Activated naive CD8-positive, alpha-beta T cell treated with anti-CD3 and anti-CD28 coated beads, Interleukin-2, amount 50 U/mL, for 24 hours (primary cell): Measurements from ENCODE around the gene TACC2.
"Not testable (repeated sequence)": the region's sequence is repeated elsewhere in the genome, so short reads cannot be mapped to it uniquely, and the experiment has no call there.

Experiments used
- ATAC-seq: fragments of 150-1000 bp; cut with Tn5 transposase; one replicate; pipeline ENCODE4 v1.10.0; 2021
- DNase-seq: peaks from one replicate; pipeline ENCODE4 v3.0.0; 2021
- H3K27ac Mint-ChIP-seq: one replicate; pipeline ENCODE4 v1.8.0; 2021; ENCODE audit warnings: mild to moderate bottlenecking, mixed read lengths
- H3K27me3 Mint-ChIP-seq: one replicate; pipeline ENCODE4 v1.8.0; 2021; ENCODE audit warnings: mixed read lengths
- H3K36me3 Mint-ChIP-seq: one replicate; pipeline ENCODE4 v1.8.0; 2021; ENCODE audit warnings: low read depth, mixed read lengths
- H3K4me1 Mint-ChIP-seq: one replicate; pipeline ENCODE4 v1.8.0; 2021; ENCODE audit warnings: mixed read lengths
- H3K4me3 Mint-ChIP-seq: one replicate; pipeline ENCODE4 v1.8.0; 2021; ENCODE audit warnings: mild to moderate bottlenecking, moderate library complexity, mixed read lengths
- H3K9me3 Mint-ChIP-seq: one replicate; pipeline ENCODE4 v1.8.0; 2021; ENCODE audit warnings: mixed read lengths

TACC2 gene

DNA sequence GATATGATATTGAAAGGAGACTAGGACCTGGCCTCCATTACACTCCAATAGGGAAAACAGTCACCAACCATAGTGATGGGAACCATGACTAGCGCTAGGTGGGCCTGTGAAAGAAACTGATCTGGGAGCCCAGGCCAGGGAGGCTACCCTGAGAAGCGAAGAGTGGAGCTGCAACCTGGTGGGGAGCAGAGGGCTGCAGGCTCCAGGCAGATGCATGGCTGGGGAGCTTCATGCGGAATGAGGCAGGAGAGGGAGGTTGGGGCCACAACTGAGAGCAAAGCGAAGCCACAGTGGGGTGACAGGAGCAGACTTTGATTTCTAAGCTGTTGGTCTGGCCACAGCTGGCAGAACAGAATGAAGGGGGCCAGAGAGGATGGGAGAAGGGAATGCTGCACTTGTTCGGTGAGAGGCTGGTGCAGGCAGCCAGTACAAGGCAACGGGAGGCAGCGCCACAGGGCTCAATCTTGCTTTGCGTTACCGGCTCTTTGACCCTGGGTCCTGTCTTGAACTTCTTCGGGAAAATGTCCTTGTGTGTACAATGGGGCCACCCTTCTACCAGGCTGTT is 88.4 kb downstream of the TACC2 start:
- no peak for DNase-seq
- no peak overlapping the region for H3K4me3 Mint-ChIP-seq
- peaks cover 4% of the 10 kb centered on the region for H3K27me3 Mint-ChIP-seq
- H3K4me1 Mint-ChIP-seq: no peaks in the 10 kb centered on the region
- H3K27ac Mint-ChIP-seq: no peak overlapping the region
- H3K9me3 Mint-ChIP-seq: no peaks in the 10 kb centered on the region
- ATAC-seq: no peak
- H3K36me3 Mint-ChIP-seq: no peaks in the 10 kb centered on the region

DNA sequence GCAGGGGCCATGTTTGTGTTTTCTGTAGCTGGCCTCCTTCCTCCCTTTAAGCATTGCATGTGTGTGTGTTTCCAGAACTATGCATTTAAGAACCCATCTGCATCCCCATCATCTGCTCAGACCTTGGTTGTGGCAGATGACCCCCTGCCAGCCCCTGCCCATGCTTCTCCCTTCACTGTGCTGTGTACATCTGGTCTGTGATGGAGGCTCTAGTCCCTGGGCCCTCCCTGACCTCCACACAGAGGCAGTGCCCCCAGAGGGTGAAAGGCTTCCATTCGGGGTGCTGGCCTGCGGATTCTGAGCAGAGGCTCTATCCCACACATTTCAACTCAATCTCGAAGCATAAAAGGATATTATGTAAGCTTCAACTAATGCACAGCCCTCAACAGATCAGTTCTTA is 89.4 kb downstream of the TACC2 start:
- H3K27ac Mint-ChIP-seq: no peak overlapping the region
- no peak for ATAC-seq
- H3K4me3 Mint-ChIP-seq: no peak overlapping the region
- no peak for DNase-seq
- no peaks in the 10 kb centered on the region for H3K4me1 Mint-ChIP-seq
- H3K36me3 Mint-ChIP-seq: no peaks in the 10 kb centered on the region
- peaks cover under 1% of the 10 kb centered on the region for H3K27me3 Mint-ChIP-seq
- H3K9me3 Mint-ChIP-seq: no peaks in the 10 kb centered on the region

DNA sequence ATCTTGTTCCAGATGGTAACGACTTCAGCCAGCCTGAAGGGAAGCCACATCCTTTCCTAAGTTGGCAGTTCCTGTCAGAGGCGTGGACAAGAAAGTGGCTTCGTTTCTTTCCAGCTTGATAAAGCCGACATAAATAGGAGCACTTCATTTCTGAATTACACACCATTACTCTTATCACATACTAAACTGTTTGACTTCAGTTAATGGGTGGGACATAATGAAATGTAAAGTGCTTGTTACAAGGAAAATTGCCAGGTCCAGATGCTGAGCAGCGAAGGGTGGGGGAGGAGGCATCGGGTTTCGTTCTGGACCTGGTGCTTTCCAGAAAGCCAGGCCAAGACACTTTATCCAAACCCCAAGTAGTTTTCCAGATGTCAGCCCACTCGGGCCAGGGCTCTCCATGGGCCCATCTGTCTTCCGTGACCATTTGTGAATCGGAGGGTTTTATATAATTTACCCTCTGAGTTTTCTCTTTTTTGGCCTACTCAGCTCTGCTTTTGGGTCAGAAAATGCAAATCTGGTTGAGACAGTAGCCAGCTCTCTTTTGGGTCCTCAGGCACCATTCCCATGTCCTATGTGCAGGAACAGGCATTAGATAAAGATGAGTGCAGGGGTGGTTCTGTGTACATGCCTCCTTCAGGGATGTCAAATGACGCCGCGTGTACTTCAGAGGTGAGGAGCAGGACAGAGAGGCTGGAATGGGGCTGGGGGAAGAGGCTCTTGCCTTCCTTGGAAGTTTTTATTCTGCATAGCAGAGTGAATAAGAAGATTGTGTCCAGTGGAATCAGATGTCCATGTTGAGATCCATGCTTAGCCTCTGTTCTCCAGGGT is 90.2 kb downstream of the TACC2 start:
- DNase-seq (no peak), ATAC-seq (no peak)
- no peaks in the 10 kb centered on the region for H3K27me3 Mint-ChIP-seq
- H3K9me3 Mint-ChIP-seq: no peaks in the 10 kb centered on the region
- no peaks in the 10 kb centered on the region for H3K36me3 Mint-ChIP-seq
- no peaks in the 10 kb centered on the region for H3K4me1 Mint-ChIP-seq
- H3K4me3 Mint-ChIP-seq: no peak overlapping the region
- no peak overlapping the region for H3K27ac Mint-ChIP-seq

DNA sequence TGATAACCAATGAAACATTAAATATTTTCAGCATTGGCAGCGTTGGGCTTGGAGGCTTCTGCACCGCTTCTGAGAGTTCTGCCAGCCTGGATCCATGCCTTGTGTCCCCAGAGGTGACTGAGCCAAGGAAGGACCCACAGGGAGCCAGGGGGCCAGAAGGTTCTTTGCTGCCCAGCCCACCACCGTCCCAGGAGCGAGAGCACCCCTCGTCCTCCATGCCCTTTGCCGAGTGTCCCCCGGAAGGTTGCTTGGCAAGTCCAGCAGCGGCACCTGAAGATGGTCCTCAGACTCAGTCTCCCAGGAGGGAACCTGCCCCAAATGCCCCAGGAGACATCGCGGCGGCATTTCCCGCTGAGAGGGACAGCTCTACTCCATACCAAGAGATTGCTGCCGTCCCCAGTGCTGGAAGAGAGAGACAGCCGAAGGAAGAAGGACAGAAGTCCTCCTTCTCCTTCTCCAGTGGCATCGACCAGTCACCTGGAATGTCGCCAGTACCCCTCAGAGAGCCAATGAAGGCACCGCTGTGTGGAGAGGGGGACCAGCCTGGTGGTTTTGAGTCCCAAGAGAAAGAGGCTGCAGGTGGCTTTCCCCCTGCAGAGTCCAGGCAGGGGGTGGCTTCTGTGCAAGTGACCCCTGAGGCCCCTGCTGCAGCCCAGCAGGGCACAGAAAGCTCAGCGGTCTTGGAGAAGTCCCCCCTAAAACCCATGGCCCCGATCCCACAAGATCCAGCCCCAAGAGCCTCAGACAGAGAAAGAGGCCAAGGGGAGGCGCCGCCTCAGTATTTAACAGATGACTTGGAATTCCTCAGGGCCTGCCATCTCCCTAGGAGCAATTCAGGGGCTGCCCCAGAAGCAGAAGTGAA is 93.9 kb downstream of the TACC2 start:
- H3K4me1 Mint-ChIP-seq: no peaks in the 10 kb centered on the region
- no peak for DNase-seq
- H3K36me3 Mint-ChIP-seq: no peaks in the 10 kb centered on the region
- no peak for ATAC-seq
- no peaks in the 10 kb centered on the region for H3K9me3 Mint-ChIP-seq
- no peak overlapping the region for H3K27ac Mint-ChIP-seq
- H3K4me3 Mint-ChIP-seq: no peak overlapping the region
- H3K27me3 Mint-ChIP-seq: no peaks in the 10 kb centered on the region

DNA sequence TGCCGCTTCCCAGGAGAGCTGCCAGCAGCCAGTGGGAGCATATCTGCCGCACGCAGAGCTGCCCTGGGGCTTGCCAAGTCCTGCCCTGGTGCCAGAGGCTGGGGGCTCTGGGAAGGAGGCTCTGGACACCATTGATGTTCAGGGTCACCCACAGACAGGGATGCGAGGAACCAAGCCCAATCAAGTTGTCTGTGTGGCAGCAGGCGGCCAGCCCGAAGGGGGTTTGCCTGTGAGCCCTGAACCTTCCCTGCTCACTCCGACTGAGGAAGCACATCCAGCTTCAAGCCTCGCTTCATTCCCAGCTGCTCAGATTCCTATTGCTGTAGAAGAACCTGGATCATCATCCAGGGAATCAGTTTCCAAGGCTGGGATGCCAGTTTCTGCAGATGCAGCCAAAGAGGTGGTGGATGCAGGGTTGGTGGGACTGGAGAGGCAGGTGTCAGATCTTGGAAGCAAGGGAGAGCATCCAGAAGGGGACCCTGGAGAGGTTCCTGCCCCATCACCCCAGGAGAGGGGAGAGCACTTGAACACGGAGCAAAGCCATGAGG is 94.6 kb downstream of the TACC2 start:
- Mint-ChIP-seq H3K4me1 (no peaks in the 10 kb centered on the region), H3K9me3 (no peaks in the 10 kb centered on the region), H3K4me3 (no peak overlapping the region), H3K36me3 (no peaks in the 10 kb centered on the region), H3K27ac (no peak overlapping the region), H3K27me3 (no peaks in the 10 kb centered on the region)
- no peak for ATAC-seq
- DNase-seq: no peak

DNA sequence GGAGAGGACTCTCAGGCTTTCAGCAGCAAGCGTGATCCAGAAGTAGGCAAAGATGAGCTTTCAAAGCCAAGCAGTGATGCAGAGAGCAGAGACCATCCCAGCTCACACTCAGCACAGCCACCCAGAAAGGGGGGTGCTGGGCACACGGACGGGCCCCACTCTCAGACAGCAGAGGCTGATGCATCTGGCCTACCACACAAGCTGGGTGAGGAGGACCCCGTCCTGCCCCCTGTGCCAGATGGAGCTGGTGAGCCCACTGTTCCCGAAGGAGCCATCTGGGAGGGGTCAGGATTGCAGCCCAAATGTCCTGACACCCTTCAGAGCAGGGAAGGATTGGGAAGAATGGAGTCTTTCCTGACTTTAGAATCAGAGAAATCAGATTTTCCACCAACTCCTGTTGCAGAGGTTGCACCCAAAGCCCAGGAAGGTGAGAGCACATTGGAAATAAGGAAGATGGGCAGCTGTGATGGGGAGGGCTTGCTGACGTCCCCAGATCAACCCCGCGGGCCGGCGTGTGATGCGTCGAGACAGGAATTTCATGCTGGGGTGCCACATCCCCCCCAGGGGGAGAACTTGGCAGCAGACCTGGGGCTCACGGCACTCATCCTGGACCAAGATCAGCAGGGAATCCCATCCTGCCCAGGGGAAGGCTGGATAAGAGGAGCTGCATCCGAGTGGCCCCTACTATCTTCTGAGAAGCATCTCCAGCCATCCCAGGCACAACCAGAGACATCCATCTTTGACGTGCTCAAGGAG is 95.5 kb downstream of the TACC2 start:
- ATAC-seq (no peak), DNase-seq (no peak)
- Mint-ChIP-seq H3K9me3 (no peaks in the 10 kb centered on the region), H3K36me3 (no peaks in the 10 kb centered on the region), H3K4me3 (no peak overlapping the region), H3K27ac (no peak overlapping the region), H3K4me1 (no peaks in the 10 kb centered on the region), H3K27me3 (no peaks in the 10 kb centered on the region)

DNA sequence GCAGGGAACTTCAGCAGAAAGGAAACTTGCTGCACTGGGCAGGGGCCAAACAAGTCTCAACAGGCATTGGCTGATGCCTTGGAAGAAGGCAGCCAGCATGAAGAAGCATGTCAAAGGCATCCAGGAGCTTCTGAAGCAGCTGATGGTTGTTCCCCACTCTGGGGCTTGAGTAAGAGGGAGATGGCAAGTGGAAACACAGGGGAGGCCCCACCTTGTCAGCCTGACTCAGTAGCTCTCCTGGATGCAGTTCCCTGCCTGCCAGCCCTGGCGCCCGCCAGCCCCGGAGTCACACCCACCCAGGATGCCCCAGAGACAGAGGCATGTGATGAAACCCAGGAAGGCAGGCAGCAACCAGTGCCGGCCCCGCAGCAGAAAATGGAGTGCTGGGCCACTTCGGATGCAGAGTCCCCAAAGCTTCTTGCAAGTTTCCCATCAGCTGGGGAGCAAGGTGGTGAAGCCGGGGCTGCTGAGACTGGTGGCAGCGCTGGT is 96.5 kb downstream of the TACC2 start:
- no peak for ATAC-seq
- Mint-ChIP-seq H3K36me3 (no peaks in the 10 kb centered on the region), H3K9me3 (no peaks in the 10 kb centered on the region), H3K4me1 (no peaks in the 10 kb centered on the region), H3K27ac (no peak overlapping the region), H3K27me3 (no peaks in the 10 kb centered on the region), H3K4me3 (no peak overlapping the region)
- DNase-seq: no peak

DNA sequence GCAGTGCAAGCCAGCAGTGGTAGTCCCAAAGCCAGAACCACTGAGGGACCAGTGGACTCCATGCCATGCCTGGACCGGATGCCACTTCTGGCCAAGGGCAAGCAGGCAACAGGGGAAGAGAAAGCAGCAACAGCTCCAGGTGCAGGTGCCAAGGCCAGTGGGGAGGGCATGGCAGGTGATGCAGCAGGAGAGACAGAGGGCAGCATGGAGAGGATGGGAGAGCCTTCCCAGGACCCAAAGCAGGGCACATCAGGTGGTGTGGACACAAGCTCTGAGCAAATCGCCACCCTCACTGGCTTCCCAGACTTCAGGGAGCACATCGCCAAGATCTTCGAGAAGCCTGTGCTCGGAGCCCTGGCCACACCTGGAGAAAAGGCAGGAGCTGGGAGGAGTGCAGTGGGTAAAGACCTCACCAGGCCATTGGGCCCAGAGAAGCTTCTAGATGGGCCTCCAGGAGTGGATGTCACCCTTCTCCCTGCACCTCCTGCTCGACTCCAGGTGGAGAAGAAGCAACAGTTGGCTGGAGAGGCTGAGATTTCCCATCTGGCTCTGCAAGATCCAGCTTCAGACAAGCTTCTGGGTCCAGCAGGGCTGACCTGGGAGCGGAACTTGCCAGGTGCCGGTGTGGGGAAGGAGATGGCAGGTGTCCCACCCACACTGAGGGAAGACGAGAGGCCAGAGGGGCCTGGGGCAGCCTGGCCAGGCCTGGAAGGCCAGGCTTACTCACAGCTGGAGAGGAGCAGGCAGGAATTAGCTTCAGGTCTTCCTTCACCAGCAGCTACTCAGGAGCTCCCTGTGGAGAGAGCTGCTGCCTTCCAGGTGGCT is 97.7 kb downstream of the TACC2 start:
- no peaks in the 10 kb centered on the region for H3K27me3 Mint-ChIP-seq
- no peak for ATAC-seq
- H3K9me3 Mint-ChIP-seq: no peaks in the 10 kb centered on the region
- H3K4me3 Mint-ChIP-seq: no peak overlapping the region
- no peaks in the 10 kb centered on the region for H3K36me3 Mint-ChIP-seq
- H3K27ac Mint-ChIP-seq: no peak overlapping the region
- DNase-seq: no peak
- no peaks in the 10 kb centered on the region for H3K4me1 Mint-ChIP-seq

DNA sequence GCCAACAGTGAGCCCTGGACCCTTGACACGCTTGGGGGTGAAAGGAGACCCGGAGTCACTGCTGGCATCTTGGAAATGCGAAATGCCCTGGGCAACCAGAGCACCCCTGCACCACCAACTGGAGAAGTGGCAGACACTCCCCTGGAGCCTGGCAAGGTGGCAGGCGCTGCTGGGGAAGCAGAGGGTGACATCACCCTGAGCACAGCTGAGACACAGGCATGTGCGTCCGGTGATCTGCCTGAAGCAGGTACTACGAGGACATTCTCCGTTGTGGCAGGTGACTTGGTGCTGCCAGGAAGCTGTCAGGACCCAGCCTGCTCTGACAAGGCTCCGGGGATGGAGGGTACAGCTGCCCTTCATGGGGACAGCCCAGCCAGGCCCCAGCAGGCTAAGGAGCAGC is 98.5 kb downstream of the TACC2 start:
- Mint-ChIP-seq H3K27ac (no peak overlapping the region), H3K4me1 (no peaks in the 10 kb centered on the region), H3K27me3 (no peaks in the 10 kb centered on the region), H3K9me3 (no peaks in the 10 kb centered on the region), H3K36me3 (no peaks in the 10 kb centered on the region), H3K4me3 (no peak overlapping the region)
- DNase-seq (no peak), ATAC-seq (no peak)

- Mint-ChIP-seq H3K27me3 (peaks cover 3% of the 10 kb centered on the region), H3K27ac (no peak overlapping the region), H3K4me3 (no peak overlapping the region), H3K9me3 (no peaks in the 10 kb centered on the region), H3K36me3 (no peaks in the 10 kb centered on the region), H3K4me1 (no peaks in the 10 kb centered on the region)
- no peak for DNase-seq
- no peak for ATAC-seq
Measured at GRCh38 chr10:122089311-122090017, 100.5 kb downstream of the TACC2 start.

DNA sequence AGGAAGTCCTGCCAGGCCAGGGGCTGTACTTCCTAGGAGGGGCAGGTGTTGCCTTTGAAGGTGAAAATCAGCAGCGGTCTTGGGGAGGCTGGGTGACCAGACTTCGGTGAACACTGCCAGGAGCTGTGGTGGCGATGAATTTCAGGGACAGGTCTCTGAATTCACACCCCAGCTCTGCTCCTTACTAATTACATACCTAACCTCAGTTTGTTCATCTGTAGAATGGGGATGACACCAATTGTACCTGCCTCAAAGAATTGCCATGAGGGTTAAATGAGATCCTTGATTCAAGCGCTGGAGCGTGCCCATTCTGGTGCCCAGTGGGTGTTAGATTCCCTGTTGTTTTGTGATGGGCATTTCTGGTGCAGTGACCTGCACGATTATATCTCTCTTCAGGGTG is 102.8 kb downstream of the TACC2 start:
- Mint-ChIP-seq H3K9me3 (no peaks in the 10 kb centered on the region), H3K27ac (no peak overlapping the region), H3K27me3 (peaks cover 3% of the 10 kb centered on the region), H3K4me3 (no peak overlapping the region), H3K4me1 (no peaks in the 10 kb centered on the region), H3K36me3 (no peaks in the 10 kb centered on the region)
- DNase-seq: no peak
- no peak for ATAC-seq

- Mint-ChIP-seq H3K9me3 (no peaks in the 10 kb centered on the region), H3K27me3 (peaks cover 3% of the 10 kb centered on the region), H3K4me1 (no peaks in the 10 kb centered on the region), H3K27ac (no peak overlapping the region), H3K36me3 (no peaks in the 10 kb centered on the region), H3K4me3 (no peak overlapping the region)
- DNase-seq (no peak), ATAC-seq (no peak)
Measured at GRCh38 chr10:122093076-122093475, 104.1 kb downstream of the TACC2 start.

DNA sequence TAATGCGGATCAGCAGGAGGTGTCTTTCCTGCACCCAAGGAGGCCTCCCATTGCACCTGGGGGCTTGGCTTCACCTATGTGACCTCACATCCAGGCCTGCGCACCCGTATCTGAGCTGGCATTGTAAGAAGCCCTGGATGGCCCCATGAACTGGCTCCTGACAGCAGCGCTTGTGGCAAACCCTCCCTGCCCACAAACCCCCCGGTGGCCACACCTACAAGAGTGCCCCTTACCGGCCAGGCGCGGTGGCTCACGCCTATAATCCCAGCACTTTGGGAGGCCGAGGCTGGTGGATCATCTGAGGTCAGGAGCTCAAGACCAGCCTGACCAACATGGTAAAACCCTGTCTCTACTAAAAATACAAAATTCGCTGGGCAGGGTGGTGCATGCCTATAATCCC is 107.2 kb downstream of the TACC2 start:
- not testable (repeated sequence) for H3K4me1 Mint-ChIP-seq, H3K27me3 Mint-ChIP-seq, H3K27ac Mint-ChIP-seq, ATAC-seq, DNase-seq, H3K36me3 Mint-ChIP-seq, H3K9me3 Mint-ChIP-seq, H3K4me3 Mint-ChIP-seq
